Measurements from ENCODE around the gene RFX1. TPM values are rescaled to one million over a fixed set of nuclear protein-coding genes. Genes with fewer than 3 reads are reported as not detected.

The RFX1 gene
- total RNA-seq, 2 donors from 2014 or later, result 9.2 to 12.7 TPM

GRCh38 chr19:13965377-13965896, 40.7 kb downstream of the RFX1 start:
- no peak for TF ChIP-seq CTCF (IDR thresholded peaks at IDR 0.05)
- no peak for TF ChIP-seq POLR2AphosphoS5 (IDR thresholded peaks at IDR 0.05)
- no peak for TF ChIP-seq POLR2A (IDR thresholded peaks at IDR 0.05)

GRCh38 chr19:13964776-13965175, 41.3 kb downstream of the RFX1 start:
- TF ChIP-seq POLR2A (IDR thresholded peaks at IDR 0.05), result no peak
- no peak for TF ChIP-seq POLR2AphosphoS5 (IDR thresholded peaks at IDR 0.05)
- no peak for TF ChIP-seq CTCF (IDR thresholded peaks at IDR 0.05)
- 87% methylated on average over 5 of the region's 5 CpGs for WGBS
- intact Hi-C loops (cut with DNase I), result no loop called here
- Histone ChIP-seq H3K4me3 (no peak overlapping the region), H3K27me3 (replicated peaks; ENCODE audit: insufficient read depth) (no peaks in the 10 kb centered on the region), H3K36me3 (peaks cover 5 to 28% of the 10 kb centered on the region in 2 donors), H3K27ac (no peak overlapping the region), H3K4me1 (replicated peaks) (no peaks in the 10 kb centered on the region), H3K9me3 (no peaks in the 10 kb centered on the region)
- DNase-seq (ENCODE audit: low spot score), result no peak

More at GRCh38 chr19:13965377-13965896, 40.7 kb downstream of the RFX1 start:
- intact Hi-C loops (cut with DNase I), result no loop called here
- DNase-seq (ENCODE audit: low spot score), result no peak
- 93% methylated on average over 24 of the region's 24 CpGs for WGBS
- H3K4me3 ChIP-seq, result no peak overlapping the region
- H3K27me3 ChIP-seq (replicated peaks; ENCODE audit: insufficient read depth), result no peaks in the 10 kb centered on the region
- no peak overlapping the region for H3K27ac ChIP-seq
- H3K4me1 ChIP-seq (replicated peaks), result no peaks in the 10 kb centered on the region
- peaks cover 8 to 28% of the 10 kb centered on the region in 2 donors for H3K36me3 ChIP-seq
- no peaks in the 10 kb centered on the region for H3K9me3 ChIP-seq

- TF ChIP-seq POLR2A (IDR thresholded peaks at IDR 0.05) (no peak), CTCF (IDR thresholded peaks at IDR 0.05) (no peak), POLR2AphosphoS5 (IDR thresholded peaks at IDR 0.05) (no peak)
- Histone ChIP-seq H3K27ac (no peak overlapping the region), H3K4me1 (replicated peaks) (no peaks in the 10 kb centered on the region), H3K27me3 (replicated peaks; ENCODE audit: insufficient read depth) (no peaks in the 10 kb centered on the region), H3K4me3 (no peak overlapping the region), H3K36me3 (peaks cover 3 to 21% of the 10 kb centered on the region in 2 donors), H3K9me3 (no peaks in the 10 kb centered on the region)
- DNase-seq (ENCODE audit: low spot score), result no peak
- 88% methylated on average over 48 of the region's 48 CpGs for WGBS
- intact Hi-C loops (cut with DNase I), result no loop called here
Observed at GRCh38 chr19:13963603-13964105, 42.5 kb downstream of the RFX1 start.

GRCh38 chr19:13962699-13963602, 43.2 kb downstream of the RFX1 start:
- 70% methylated on average over 84 of the region's 89 CpGs for WGBS
- TF ChIP-seq POLR2AphosphoS5 (IDR thresholded peaks at IDR 0.05) (no peak), CTCF (IDR thresholded peaks at IDR 0.05) (no peak), POLR2A (IDR thresholded peaks at IDR 0.05) (no peak)
- Histone ChIP-seq H3K9me3 (no peaks in the 10 kb centered on the region), H3K36me3 (peaks cover 3 to 14% of the 10 kb centered on the region in 2 donors), H3K4me1 (replicated peaks) (no peaks in the 10 kb centered on the region), H3K27me3 (replicated peaks; ENCODE audit: insufficient read depth) (no peaks in the 10 kb centered on the region), H3K4me3 (peak overlapping the region in 1 of 2 donors; percentile 0), H3K27ac (peak overlapping the region in 1 of 2 donors; percentile 45)
- DNase-seq (ENCODE audit: low spot score), result no peak
- intact Hi-C loops (cut with DNase I), result no loop called here
